GM21390 (cell line): ENCODE data around the gene RANBP10.
"Not testable (repeated sequence)": the region's sequence is repeated elsewhere in the genome, so short reads cannot be mapped to it uniquely, and the experiment has no call there.

Experiments
- ATAC-seq: cut with Tn5 transposase; IDR thresholded peaks from one replicate; pipeline ENCODE4 v1.9.1; 2021; ENCODE audit not compliant: unreplicated experiment

Gene RANBP10

DNA sequence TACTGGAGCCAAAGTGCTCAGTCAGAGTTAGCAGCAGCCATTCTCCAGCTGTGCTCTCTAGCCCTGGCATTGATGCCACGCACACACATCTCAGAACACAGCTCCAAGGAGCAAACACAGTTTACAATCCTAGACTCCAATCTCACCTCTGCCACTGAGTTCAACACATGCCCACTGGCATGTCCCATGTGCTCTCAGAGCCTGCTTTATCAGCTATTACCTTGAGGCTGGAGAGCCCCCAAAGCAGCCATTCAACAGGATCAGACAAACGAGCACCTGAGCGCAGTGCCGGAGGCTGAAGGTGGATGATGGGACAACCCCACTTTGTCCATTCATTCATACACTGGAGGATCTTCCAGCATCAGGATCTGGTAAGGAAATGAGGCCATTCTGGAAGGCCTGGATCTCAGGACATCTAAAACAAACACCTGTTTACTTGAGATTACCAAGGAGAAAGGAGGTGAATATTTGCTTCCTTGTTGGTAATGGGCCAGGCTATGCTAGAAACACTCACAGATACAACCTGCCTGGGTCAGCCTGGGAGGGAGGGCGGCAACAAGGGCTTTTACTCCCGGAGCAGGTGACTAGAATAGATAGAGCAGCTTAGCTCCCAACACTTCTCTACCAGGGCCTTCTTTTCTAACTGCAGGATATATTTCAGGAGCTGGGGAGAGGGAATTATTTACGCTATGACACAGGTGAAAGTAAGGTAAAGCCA lies 25.4 kb downstream of the RANBP10 start:
- no peak for ATAC-seq

DNA sequence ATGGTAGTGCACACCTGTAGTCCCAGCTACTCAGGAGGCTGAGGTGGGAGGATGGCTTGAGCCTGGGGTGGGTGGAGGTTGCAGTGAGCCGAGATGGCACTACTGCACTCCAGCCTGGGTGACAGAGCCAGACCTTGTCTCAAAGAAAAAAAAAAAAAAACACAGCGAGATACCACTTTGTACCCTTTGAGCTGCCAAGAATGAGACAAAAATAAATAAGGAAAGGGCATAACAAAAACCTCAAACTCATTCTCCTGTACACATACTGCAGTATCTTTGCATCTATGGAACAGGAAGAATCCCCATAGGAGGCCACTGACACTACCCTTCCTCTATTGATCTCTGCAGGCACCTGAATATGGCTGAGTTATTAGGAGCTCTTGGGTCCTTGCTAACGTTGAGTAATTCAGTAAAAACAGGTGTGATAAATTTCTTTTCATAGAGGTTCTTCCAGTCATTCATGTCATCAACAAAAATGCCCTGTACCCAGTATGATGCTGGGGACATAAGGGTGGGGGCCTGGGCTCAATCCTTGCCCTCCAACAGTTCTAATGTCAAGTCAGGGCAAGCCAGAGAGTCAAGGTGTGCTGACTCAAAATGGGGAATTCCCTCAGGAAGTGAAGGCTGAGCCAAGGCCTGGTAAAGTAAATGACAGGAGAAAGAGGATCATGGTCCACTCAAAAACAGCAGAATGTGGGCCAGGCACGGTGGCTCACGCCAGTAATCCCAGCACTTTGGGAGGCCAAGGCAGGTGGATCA lies 26.9 kb downstream of the RANBP10 start:
- no peak for ATAC-seq

DNA sequence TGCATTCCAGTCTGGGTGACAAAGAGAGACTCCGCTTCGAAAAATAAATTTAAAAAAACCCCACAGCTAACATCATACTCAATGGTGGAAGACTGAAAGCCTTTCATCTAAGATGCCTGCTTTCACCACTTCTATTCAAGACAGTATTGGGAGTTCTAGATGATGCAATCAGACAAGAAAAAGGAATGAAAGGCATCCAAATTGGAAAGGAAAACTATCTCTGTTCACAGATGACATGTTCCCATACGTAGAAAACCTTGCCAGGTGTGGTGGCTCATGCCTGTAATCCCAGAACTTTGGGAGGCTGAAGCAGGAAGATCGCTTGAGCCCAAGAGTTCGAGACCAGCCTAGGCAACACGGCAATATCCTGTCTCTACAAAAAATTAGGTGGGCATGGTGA lies 31.1 kb downstream of the RANBP10 start:
- no peak for ATAC-seq

DNA sequence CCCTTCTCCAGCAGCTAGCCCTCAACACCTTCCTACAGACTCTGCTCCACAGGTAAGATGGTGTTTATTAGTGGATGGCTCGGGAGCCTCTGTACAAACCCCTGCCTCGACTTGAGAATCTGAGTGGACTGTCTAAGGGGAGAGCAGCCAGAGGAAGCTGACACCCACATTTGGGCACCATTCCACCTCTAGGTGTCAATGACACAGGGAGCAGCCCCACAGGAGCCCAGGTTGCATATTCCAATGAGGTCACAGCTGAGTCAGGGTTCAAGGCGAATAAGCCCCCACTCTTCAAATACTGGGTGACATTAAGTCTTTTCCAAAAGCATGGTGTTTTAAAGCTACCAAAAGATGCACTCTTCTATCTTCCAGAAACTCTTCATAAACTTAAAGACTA lies 31.9 kb downstream of the RANBP10 start:
- no peak for ATAC-seq

DNA sequence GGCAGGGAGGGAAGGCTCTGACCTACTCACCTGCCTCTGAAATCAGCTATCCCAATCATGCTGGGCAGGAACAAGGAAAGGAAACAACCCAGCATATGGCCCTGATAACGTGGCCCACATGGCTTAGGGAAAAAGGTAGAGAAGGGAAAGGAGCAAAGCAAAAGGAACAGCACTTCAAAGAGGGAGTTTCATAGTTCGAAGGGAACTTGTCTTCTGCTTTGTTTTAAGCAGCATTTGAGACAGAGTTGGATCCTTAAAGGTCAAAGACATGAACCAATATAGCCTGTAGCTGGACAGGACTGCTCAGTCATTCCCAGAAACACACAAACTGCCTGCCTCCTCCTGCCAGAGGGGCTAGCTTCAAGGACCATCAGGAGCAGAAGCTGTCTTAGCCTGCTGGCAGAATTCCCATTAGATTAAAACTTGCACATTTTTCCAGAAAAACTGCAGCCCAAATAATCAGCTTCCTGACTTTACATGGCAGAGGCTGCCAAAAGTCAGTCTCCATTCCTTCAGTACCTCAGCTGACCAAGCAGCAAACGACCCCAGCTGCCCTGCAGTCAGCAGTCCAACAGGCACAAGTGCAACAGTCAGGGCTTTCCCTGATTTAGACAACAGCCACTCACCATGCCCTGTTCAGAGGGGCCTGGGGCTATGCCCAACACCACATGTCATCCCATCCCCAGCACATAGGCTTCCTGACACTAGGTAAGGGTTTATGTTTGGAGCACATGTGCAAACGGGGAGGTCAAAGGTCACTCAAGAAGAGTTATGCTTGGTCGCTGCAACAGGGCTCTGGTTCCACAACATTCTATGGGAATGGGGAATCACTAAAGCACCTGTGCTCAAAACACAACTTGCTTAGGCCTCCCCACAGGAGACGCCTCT lies 32.5 kb downstream of the RANBP10 start:
- no peak for ATAC-seq

DNA sequence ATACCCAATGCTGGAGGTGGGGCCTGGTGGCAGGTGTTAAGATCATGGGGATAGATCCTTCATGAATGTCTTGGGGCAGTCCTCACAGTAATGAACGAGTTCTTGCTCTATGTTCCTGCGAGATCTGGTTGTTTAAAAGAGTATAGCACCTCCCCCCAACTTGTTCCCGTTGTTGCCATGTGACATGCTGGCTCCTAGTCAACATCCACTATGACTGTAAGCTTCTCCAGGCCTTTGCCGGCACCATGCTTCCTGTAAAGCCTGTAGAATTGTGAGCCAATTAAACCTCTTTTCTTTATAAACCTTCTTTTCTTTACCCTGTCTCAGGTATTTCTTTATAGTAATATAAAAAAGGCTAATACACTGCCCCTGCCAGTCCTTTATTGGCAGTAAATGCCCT lies 33.3 kb downstream of the RANBP10 start:
- no peak for ATAC-seq

DNA sequence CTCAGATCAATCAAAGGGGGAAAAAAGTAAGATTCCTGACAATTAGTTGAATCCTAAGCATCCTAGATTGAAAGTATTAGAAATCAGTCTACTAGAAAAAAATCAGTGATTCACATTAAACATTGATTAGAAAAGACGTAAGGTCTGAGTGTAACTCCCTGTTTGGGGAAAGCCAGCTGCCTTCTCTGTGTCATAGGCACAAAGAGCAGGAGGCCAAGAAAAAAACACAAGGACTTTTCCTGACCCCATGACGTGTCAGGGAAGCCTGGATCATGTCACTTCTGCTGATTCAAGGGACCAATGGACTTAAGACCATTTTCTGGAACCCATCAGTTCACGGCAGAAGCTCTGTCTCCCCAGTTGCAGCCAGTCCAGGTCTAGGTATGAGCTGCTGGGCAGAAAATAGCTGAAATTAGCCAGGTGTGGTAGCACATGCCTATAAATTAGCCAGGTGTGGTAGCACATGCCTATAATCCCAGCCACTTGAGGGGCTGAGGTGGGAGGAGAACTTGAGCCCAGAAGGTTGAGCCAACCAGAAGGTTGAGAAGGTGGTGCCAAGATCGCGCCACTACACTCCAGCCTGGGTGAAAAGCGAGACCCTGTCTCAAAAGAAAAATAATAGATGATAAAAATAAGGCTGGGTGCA lies 35.9 kb downstream of the RANBP10 start:
- ATAC-seq = no peak

DNA sequence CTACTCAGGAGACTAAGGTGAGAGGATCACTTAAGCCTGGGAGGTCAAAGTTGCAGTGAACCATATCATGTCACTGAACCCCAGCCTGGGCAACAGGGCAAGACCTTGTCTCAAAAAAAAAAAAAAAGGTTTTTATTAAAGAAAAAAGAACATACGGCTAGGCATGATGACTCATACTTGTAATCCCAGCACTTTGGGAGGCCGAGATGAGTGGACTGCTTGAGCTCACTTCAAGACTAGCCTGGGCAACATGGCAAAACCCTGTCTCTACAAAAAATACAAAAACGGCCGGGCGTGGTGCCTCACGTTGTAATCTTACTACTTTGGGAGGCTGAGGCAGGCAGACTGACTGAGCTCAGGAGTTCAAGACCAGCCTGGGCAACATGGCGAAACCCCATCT lies 38.4 kb downstream of the RANBP10 start:
- ATAC-seq = no peak

DNA sequence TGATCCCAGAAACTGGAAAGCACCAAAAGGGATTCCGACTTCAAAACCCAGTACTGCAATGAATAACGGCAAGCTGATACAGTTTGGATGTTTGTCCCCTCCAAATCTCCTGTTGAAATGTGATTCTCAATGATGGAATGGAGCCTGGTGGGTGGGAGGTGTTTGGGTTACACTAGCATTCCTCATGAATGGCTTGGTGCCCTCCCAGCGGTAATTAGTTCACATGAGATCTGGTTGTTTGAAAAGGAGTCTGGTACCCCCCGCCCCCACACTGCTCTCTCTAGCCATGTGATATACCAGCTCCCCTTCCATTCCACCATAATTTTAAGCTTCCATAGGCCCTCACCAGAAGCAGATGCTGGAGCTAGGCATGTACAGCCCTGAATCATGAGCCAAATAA lies 40.1 kb downstream of the RANBP10 start:
- no peak for ATAC-seq

DNA sequence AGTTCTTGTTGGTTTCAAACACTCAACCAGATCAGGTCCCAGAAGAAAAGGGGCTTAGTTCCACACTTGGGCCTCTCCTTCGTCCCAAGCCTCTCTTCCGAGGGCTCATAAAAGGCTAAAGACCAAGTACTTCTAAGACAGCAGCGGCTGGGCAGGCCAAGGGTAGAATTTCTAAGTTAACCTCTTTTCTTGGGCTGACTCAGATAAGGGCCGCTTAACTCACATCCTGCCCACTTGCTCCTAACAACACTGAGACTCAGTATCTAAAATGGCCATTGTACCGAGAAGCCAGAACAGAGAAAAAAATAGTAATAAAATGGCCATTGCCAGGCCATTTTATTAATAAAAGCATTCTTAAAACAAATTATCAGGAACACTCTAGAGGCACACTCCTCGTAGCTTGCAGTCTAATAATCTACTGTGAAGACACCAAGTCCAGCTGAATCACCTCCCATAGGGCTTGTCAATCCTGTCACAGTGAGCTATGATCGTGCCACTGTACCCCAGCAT lies 42.1 kb downstream of the RANBP10 start:
- no peak for ATAC-seq

DNA sequence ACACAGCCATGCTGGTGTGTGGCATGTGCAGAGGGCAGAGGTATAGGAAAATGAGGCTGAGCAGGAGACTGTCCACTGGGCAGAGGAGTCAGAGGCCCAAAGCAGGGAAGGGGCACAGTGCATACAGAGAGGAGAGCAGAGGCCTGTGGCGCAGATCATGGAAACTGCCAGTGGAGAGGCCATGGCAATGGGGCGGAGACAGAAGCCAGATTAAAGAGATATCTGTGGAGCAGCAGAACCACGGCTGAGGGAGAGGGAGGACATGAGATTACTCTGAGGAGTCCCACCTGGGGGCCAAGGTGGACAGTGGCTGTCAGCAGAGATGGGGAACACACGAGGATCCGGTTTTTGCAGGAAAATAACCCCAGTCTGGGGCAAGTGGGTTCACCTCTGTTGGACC lies 43.3 kb downstream of the RANBP10 start:
- ATAC-seq = no peak

DNA sequence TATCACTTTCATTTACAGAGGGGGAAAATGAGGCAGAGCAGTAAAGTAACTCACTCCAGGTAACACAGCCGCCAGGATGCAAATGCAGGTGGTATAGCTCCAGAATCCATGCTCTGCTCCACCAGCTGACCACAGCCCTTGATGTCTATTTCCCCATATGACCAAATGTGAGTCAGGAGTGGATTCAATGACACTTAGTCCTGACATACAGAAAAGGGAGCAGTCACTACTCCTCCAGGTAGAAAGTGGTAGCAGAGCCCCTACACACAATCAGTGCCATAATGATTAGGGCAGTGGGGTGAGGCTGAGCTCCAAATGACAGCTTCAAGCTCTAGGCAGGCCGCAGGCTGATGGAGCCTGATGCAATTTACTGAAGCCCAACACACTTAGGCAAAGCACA lies 44.0 kb downstream of the RANBP10 start:
- no peak for ATAC-seq

DNA sequence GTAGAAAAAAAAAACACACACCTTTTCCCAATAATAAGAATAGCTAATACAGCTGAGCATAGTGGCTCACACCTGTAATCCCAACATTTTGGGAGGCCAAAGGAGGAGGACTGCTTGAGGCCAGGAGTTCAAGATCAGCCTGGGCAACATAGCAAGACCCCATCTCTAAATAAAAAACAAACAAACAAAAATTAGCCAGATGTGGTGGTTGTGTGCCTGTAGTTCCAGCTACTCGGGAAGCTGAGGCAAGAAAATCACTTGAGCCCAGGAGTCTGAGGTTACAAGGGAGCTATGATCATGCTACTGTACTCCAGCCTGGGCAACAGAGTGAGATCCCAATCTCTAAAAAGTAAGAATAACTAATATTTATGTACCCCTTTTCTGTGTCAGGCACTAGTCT lies 44.4 kb downstream of the RANBP10 start:
- no peak for ATAC-seq

DNA sequence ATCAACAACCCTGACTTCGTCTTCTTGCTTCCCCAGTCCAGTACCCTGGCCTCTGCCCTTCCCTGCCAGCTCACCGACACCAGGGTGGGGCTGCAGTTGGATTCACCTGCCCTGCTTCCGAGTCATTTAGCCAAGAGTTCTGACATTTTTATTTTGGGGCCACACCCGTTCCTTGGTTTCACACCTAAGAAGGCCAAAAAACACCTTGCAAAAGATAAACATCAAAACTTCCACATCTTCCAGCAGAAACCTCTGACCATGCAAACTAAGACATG lies 45.5 kb downstream of the RANBP10 start:
- no peak for ATAC-seq

DNA sequence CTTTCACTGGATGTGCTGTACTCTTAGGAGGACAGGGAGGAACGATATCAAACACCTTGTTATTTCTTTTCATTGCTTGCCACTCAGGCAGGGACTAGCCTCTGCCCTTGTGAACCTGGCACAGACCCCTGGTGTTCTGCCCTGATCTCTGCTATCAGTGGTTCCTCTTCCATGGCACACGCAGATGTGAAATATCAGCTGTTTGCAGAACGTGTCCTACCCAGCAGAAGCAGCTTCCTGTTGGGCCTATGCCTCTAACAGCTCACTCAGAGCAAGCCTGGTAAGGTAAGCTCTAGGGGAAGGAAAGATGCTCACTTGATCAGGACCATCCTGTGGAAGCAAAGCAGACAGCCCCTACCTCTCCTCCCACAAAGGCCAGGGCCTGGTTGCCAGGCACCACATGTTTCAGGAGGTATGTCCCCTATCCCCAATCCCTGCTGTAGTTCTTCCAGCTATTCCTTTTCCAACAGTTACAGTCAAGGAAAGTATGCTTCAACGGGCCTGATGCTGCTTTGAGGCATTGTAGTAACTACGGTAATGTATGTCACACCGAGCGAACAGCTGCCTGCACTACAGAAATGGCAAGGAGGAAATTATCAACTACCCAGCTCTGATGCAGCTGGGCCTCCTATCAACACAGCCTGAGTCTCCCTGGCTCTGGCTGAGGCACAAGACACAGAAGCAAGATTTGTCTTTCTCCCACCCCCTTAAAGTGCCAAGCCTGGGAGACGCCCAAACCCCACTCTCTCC lies 46.0 kb downstream of the RANBP10 start:
- no peak for ATAC-seq

DNA sequence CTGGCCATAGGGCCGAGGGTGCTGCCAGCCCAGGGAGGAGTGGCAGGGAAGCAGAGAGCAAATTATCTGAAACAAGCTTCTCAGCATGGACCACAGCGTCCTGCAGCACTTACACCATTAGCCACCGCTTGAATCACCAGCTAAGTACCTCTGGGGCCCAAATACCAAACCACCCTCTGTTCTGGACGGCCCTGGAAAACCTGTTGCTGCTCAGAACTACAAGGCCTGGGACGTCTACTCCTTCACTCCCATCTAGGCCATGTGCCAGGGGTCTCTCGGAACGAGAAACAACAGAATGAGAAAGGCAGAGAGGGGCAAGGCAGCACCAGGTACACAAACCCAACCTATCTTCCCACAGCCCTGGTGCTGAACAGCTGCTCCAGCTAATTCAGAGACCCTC lies 47.4 kb downstream of the RANBP10 start:
- no peak for ATAC-seq

DNA sequence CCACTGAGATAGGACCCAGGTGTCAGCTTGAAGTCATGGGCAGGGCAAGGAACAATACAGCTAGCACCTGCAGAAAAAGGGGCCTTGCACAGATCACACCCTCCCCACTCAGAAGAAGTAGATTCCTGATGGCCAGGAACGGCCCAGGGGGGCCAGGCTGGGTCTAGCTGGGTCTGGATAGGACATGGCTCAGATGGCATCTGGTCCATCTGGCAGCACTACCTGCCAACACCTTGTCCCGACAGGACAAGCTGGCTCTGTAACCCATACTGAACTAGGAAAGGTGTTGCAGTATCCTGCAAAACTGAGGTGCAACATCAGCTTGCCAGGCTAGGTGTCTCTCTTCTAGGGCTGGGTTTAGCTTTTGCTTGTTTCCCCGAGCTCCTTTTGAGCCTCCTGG lies 48.4 kb downstream of the RANBP10 start:
- ATAC-seq = no peak

DNA sequence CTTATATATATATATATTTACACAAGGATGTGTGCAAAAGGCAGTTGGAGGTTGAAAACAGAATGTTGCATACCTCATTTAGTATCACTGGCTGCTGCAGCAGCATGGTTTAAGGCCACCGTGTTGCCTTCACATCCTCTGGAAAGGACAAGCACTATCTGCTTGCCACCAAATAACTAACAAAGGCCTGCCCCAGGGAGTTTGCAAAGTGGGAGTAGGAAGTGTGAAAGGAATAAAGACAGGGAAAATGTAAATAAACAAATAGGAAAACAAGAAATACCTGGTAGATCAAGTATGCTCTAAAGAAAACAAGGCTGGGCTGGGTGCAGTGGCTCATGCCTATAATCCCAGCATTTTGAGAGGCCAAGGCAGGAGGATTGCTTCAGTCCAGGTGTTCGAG lies 53.7 kb downstream of the RANBP10 start:
- ATAC-seq = no peak

DNA sequence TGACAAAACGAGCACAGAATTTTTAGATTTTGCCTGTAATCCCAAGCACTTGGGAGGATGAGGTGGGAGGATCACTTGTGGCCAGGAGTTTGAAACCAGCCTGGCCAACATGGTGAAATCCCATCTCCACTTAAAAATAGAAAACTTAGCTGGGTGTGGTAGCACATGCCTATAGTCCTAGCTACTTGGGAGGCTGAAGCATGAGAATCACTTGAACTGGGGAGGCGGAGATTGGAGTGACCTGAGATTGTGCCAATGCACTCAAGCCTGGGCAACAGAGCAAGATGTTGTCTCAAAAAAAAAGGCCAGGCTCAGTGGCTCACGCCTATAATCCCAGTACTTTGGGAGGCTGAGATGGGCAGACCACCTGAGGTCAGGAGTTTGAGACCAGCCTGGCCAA lies 55.0 kb downstream of the RANBP10 start:
- not testable (repeated sequence) for ATAC-seq

DNA sequence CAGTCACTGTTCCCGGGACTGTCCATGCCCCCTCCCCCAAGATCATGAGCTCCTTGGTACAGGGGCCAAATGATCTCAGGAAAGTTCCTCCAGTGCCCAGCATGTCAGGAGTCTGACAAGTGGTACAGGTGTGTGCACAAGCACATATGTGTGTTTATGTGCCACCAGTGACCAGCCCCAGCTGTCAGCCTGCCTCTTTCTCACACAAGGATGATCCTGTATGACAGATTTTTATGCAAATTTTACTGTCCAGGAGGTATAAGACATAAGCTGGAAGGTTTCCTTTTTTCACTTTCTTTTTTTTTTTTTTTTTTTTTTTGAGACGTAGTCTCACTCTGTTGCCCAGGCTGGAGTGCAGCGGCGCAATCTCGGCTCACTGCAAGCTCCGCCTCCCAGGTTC lies 55.9 kb downstream of the RANBP10 start:
- ATAC-seq = peak; percentile 86
